Keratinocyte (primary cell): ENCODE results near the gene CARMIL1.

ENCODE experiments used
- EZH2 ChIP-seq: IDR thresholded peaks from one replicate; pipeline ENCODE4 v1.6.1; 2012; ENCODE audit warnings: inconsistent platforms, mild to moderate bottlenecking, low read length, moderate library complexity
- TF ChIP-seq, protein P1 (sequence below), 3 experiments: IDR thresholded peaks in 1 of 3; conservative IDR thresholded peaks in 1 of 3; optimal IDR thresholded peaks in 1 of 3; 2 replicates in 2 of 3; 3 replicates in 1 of 3; pipeline versions ENCODE3 to v1.5.1; 2011; ENCODE audit warnings: low read length in 3 of 3, mild to moderate bottlenecking in 3 of 3, moderate library complexity in 2 of 3, control low read depth in 1 of 3, inconsistent platforms in 1 of 3; ENCODE audit not compliant: insufficient read depth in 2 of 3; ENCODE audit errors: extremely low read depth in 1 of 3

DNA sequence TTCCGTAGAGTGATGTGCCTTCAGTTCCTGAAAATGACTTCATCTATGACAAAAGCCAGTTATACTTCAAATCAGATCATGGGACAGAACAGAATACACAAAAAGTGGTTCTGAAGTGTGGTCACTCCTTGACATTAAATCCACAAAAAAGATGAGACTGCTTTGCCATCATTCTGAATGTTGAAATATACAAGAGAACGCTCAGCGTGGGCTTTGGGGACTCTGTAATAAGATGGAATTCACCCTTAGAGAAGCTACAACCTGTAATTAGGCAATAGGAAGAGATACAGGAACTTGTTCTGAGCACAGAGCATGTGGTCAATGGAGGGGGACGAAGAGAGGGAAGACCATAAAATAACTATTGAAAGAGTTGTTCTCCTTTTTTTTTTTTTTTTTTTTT, 184.3 kb downstream of the CARMIL1 start:
- TF ChIP-seq, protein P1, sequence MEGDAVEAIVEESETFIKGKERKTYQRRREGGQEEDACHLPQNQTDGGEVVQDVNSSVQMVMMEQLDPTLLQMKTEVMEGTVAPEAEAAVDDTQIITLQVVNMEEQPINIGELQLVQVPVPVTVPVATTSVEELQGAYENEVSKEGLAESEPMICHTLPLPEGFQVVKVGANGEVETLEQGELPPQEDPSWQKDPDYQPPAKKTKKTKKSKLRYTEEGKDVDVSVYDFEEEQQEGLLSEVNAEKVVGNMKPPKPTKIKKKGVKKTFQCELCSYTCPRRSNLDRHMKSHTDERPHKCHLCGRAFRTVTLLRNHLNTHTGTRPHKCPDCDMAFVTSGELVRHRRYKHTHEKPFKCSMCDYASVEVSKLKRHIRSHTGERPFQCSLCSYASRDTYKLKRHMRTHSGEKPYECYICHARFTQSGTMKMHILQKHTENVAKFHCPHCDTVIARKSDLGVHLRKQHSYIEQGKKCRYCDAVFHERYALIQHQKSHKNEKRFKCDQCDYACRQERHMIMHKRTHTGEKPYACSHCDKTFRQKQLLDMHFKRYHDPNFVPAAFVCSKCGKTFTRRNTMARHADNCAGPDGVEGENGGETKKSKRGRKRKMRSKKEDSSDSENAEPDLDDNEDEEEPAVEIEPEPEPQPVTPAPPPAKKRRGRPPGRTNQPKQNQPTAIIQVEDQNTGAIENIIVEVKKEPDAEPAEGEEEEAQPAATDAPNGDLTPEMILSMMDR (optimal IDR thresholded peaks at IDR 0.05 in 1 of 3, IDR thresholded peaks at IDR 0.05 in 1 of 3, conservative IDR thresholded peaks at IDR 0.05 in 1 of 3; ENCODE audit: extremely low read depth in 1 of 3, insufficient read depth in 2 of 3, low read length in 3 of 3), result no peak
- TF ChIP-seq EZH2, result no peak
